PC-9 (cell line): ENCODE data around the gene ZMIZ1. TPM values are rescaled to one million over a fixed set of nuclear protein-coding genes. Genes with fewer than 3 reads are reported as not detected.

Experiments
- BruUV-seq: library from RNA; stranded (reverse); fragments of 400-500 nt; replicated peaks from 2 replicates; lab custom pipeline; 2021; lab: Mats Ljungman, UMichigan
- CTCF ChIA-PET: fragments of 300-600 bp; sonication (Branson Sonifier 250); formaldehyde crosslinking; loops from one replicate; lab custom pipeline; 2022; ENCODE audit warnings: antibody characterized with exemption; lab: Charles Lee
- POLR2A ChIA-PET: fragments of 300-600 bp; sonication (Branson Sonifier 250); formaldehyde crosslinking; loops from one replicate; lab custom pipeline; 2022; ENCODE audit warnings: antibody characterized with exemption; ENCODE audit not compliant: unreplicated experiment; lab: Charles Lee
- DNase-seq, 2 experiments: peaks; one replicate each; pipeline versions ENCODE4 v3.0.0 to v3.0.0-alpha.2; 2015 to 2022; ENCODE audit warnings: mixed read lengths in 1 of 2
- H2AFZ ChIP-seq: fragments of 200-600 bp; sonication (generic); 2 replicates; pipeline ENCODE4 v1.8.1; 2017; ENCODE audit warnings: antibody characterized with exemption
- H3F3A ChIP-seq: fragments of 200-600 bp; sonication (generic); 2 replicates; pipeline ENCODE4 v1.8.1; 2017; ENCODE audit warnings: antibody characterized with exemption, mild to moderate bottlenecking, low read depth; ENCODE audit not compliant: insufficient read depth
- H3K27ac ChIP-seq: fragments of 200-600 bp; sonication (generic); 2 replicates; pipeline ENCODE4 v1.6.1; 2016; ENCODE audit warnings: mixed run types
- H3K27me3 ChIP-seq: fragments of 200-600 bp; sonication (generic); 2 replicates; pipeline ENCODE4 v1.6.1; 2016; ENCODE audit warnings: low read depth, mixed run types; ENCODE audit not compliant: insufficient read depth
- H3K36me3 ChIP-seq: fragments of 200-600 bp; sonication (generic); 2 replicates; pipeline ENCODE4 v1.6.1; 2016; ENCODE audit warnings: low read depth, mixed run types
- H3K4me1 ChIP-seq: fragments of 200-600 bp; sonication (generic); replicated peaks from 2 replicates; pipeline ENCODE4 v1.6.1; 2016; ENCODE audit warnings: mixed run types; ENCODE audit not compliant: insufficient read depth
- H3K4me2 ChIP-seq: fragments of 200-600 bp; sonication (generic); 2 replicates; pipeline ENCODE4 v1.6.1; 2017; ENCODE audit warnings: mixed run types
- H3K4me3 ChIP-seq: fragments of 200-600 bp; sonication (generic); 2 replicates; pipeline ENCODE4 v1.6.1; 2016; ENCODE audit warnings: mixed run types
- H3K79me2 ChIP-seq: fragments of 200-600 bp; sonication (generic); 2 replicates; pipeline ENCODE4 v1.6.1; 2017; ENCODE audit warnings: low read depth, mixed run types
- H3K9me2 ChIP-seq: fragments of 200-600 bp; sonication (generic); 2 replicates; pipeline ENCODE4 v1.8.1; 2017; ENCODE audit warnings: mild to moderate bottlenecking; ENCODE audit not compliant: insufficient read depth
- H3K9me3 ChIP-seq: fragments of 200-600 bp; sonication (generic); 2 replicates; pipeline ENCODE4 v1.8.1; 2016; ENCODE audit warnings: low read depth; ENCODE audit not compliant: insufficient read depth
- H4K20me1 ChIP-seq: fragments of 200-600 bp; sonication (generic); 2 replicates; pipeline ENCODE4 v1.8.1; 2017; ENCODE audit not compliant: insufficient read depth
- CTCF ChIP-seq: fragments of 200-600 bp; sonication (generic); conservative IDR thresholded peaks from 2 replicates; pipeline ENCODE4 v1.6.1; 2017; ENCODE audit warnings: mixed run types, antibody characterized with exemption, mild to moderate bottlenecking, moderate library complexity
- EZH2 ChIP-seq: fragments of 200-600 bp; sonication (generic); IDR thresholded peaks from 2 replicates; pipeline ENCODE4 v1.8.0; 2017; ENCODE audit warnings: antibody characterized with exemption, low read depth
- intact Hi-C: fragments of 100-400 bp; cut with micrococcal nuclease; formaldehyde crosslinking; loops from one replicate; pipeline ENCODE4 v1.10.0; 2022; ENCODE audit not compliant: unreplicated experiment
- total RNA-seq: library from RNA; stranded (reverse); gene quantifications from 2 replicates; pipeline ENCODE4 v1.2.3, GENCODE V29; 2021

Gene ZMIZ1
- total RNA-seq, 1 experiment from 2014 or later = 47.6 TPM

GRCh38 chr10:79145517-79146470 is 77.0 kb downstream of the ZMIZ1 start:
- DNase-seq = no peak

GRCh38 chr10:79146611-79147130 is 77.9 kb downstream of the ZMIZ1 start:
- Histone ChIP-seq H3K27me3 (no peaks in the 10 kb centered on the region), H3K36me3 (no peaks in the 10 kb centered on the region), H3K4me3 (no peak overlapping the region), H3K4me1 (peaks cover 41% of the 10 kb centered on the region), H3K79me2 (peaks cover 17% of the 10 kb centered on the region), H2AFZ (no peak overlapping the region), H3F3A (peaks cover 32% of the 10 kb centered on the region; the same call in 1 of the 2 replicates), H3K9me2 (no peaks in the 10 kb centered on the region), H3K9me3 (no peaks in the 10 kb centered on the region), H3K4me2 (no peak overlapping the region), H4K20me1 (peaks cover 4% of the 10 kb centered on the region; the same call in 1 of the 2 replicates), H3K27ac (no peak overlapping the region)
- no peak for TF ChIP-seq CTCF
- no peak for TF ChIP-seq EZH2
- intact Hi-C loops = no loop called here
- CTCF ChIA-PET = interaction anchor here (0.7 kb wide), 1 partner anchor 181 kb away, joined by 4 read pairs; no protein-coding TSS in a partner anchor
- BruUV-seq = no TSS peak
- POLR2A ChIA-PET = no interaction called here
- no peak for DNase-seq

More at GRCh38 chr10:79145517-79146470, 77.0 kb downstream of the ZMIZ1 start:
- Histone ChIP-seq H3K9me3 (no peaks in the 10 kb centered on the region), H3K27me3 (no peaks in the 10 kb centered on the region), H3K79me2 (peaks cover 9% of the 10 kb centered on the region), H3F3A (peaks cover 26% of the 10 kb centered on the region; the same call in 1 of the 2 replicates), H3K27ac (no peak overlapping the region), H4K20me1 (peaks cover 4% of the 10 kb centered on the region; the same call in 1 of the 2 replicates), H2AFZ (no peak overlapping the region), H3K4me1 (peaks cover 32% of the 10 kb centered on the region), H3K36me3 (no peaks in the 10 kb centered on the region), H3K4me3 (no peak overlapping the region), H3K9me2 (no peaks in the 10 kb centered on the region), H3K4me2 (no peak overlapping the region)
- BruUV-seq = no TSS peak
- ChIA-PET CTCF (interaction anchor here (0.7 kb wide), 1 partner anchor 181 kb away, joined by 4 read pairs; no protein-coding TSS in a partner anchor), POLR2A (no interaction called here)
- intact Hi-C loops = no loop called here
- no peak for TF ChIP-seq CTCF
- no peak for TF ChIP-seq EZH2

- Histone ChIP-seq H3K79me2 (peaks cover 22% of the 10 kb centered on the region), H2AFZ (no peak overlapping the region), H3K27me3 (no peaks in the 10 kb centered on the region), H3K27ac (no peak overlapping the region), H4K20me1 (peaks cover 4% of the 10 kb centered on the region; the same call in 1 of the 2 replicates), H3K36me3 (no peaks in the 10 kb centered on the region), H3K4me2 (no peak overlapping the region), H3K4me1 (peaks cover 48% of the 10 kb centered on the region), H3K9me3 (no peaks in the 10 kb centered on the region), H3F3A (peaks cover 32% of the 10 kb centered on the region; the same call in 1 of the 2 replicates), H3K4me3 (no peak overlapping the region), H3K9me2 (no peaks in the 10 kb centered on the region)
- intact Hi-C loops = no loop called here
- POLR2A ChIA-PET = no interaction called here
- CTCF ChIA-PET = interaction anchor here (0.6 kb wide), 1 partner anchor 94 kb away, joined by 4 read pairs; no protein-coding TSS in a partner anchor
- BruUV-seq = no TSS peak
- no peak for DNase-seq
- TF ChIP-seq EZH2 (no peak), CTCF (no peak)
Observed at GRCh38 chr10:79147306-79147705, 78.5 kb downstream of the ZMIZ1 start.
